Neural progenitor cell (in vitro differentiated cells): ENCODE data around the gene DISC1. TPM values are rescaled to one million over a fixed set of nuclear protein-coding genes. Genes with fewer than 3 reads are reported as not detected.

ENCODE experiments used
- DNase-seq: peaks from one replicate; pipeline ENCODE4 v3.0.0-alpha.2; 2016; ENCODE audit warnings: low spot score
- H2AFZ ChIP-seq: fragments of 200-600 bp; sonication (generic); replicated peaks from 2 replicates; pipeline ENCODE4 v1.6.1; 2016; ENCODE audit warnings: antibody characterized with exemption
- H3F3A ChIP-seq: fragments of 200-600 bp; sonication (generic); 2 replicates; pipeline ENCODE4 v1.6.1; 2016; ENCODE audit warnings: antibody characterized with exemption, low read depth
- H3K27ac ChIP-seq: fragments of 200-600 bp; sonication (generic); 2 replicates; pipeline ENCODE4 v1.5.1; 2016; ENCODE audit warnings: mild to moderate bottlenecking
- H3K27me3 ChIP-seq: fragments of 200-600 bp; sonication (generic); 2 replicates; pipeline ENCODE4 v1.6.1; 2016; ENCODE audit warnings: mild to moderate bottlenecking, moderate library complexity
- H3K36me3 ChIP-seq: fragments of 200-600 bp; sonication (generic); 2 replicates; pipeline ENCODE4 v1.5.1; 2016
- H3K4me1 ChIP-seq: fragments of 200-600 bp; sonication (generic); 2 replicates; pipeline ENCODE4 v1.6.1; 2016; ENCODE audit warnings: mixed run types
- H3K4me2 ChIP-seq: fragments of 200-600 bp; sonication (generic); 2 replicates; pipeline ENCODE4 v1.6.1; 2016
- H3K4me3 ChIP-seq: fragments of 200-600 bp; sonication (generic); 2 replicates; pipeline ENCODE4 v1.5.1; 2016
- H3K79me2 ChIP-seq: fragments of 200-600 bp; sonication (generic); 2 replicates; pipeline ENCODE4 v1.6.1; 2016; ENCODE audit warnings: low read depth
- H3K9ac ChIP-seq: fragments of 200-600 bp; sonication (generic); 2 replicates; pipeline ENCODE4 v1.6.1; 2016
- H3K9me3 ChIP-seq: fragments of 200-600 bp; sonication (generic); 2 replicates; pipeline ENCODE4 v1.5.1; 2016; ENCODE audit warnings: low read depth
- H4K20me1 ChIP-seq: fragments of 200-600 bp; sonication (generic); 2 replicates; pipeline ENCODE4 v1.6.1; 2016; ENCODE audit warnings: low read depth
- H3K27ac Mint-ChIP-seq: 3 replicates; pipeline ENCODE4 v1.8.0; 2021; ENCODE audit warnings: mixed read lengths
- H3K27me3 Mint-ChIP-seq: 2 replicates; pipeline ENCODE4 v1.8.0; 2022; ENCODE audit warnings: low read depth, mild to moderate bottlenecking, inconsistent platforms, moderate library complexity, mixed read lengths; ENCODE audit not compliant: insufficient read depth
- H3K36me3 Mint-ChIP-seq: 3 replicates; pipeline ENCODE4 v1.8.0; 2021; ENCODE audit warnings: mixed read lengths
- H3K4me1 Mint-ChIP-seq: 3 replicates; pipeline ENCODE4 v1.8.0; 2021; ENCODE audit warnings: mixed read lengths
- H3K4me3 Mint-ChIP-seq: 3 replicates; pipeline ENCODE4 v1.8.0; 2021; ENCODE audit warnings: mild to moderate bottlenecking, moderate library complexity, mixed read lengths
- H3K9me3 Mint-ChIP-seq: 3 replicates; pipeline ENCODE4 v1.8.0; 2020; ENCODE audit warnings: mixed read lengths
- CTCF ChIP-seq: fragments of 200-600 bp; sonication (generic); IDR thresholded peaks from 2 replicates; pipeline ENCODE4 v1.5.1; 2017; ENCODE audit warnings: antibody characterized with exemption, mild to moderate bottlenecking
- EZH2 ChIP-seq: fragments of 200-600 bp; sonication (generic); IDR thresholded peaks from 2 replicates; pipeline ENCODE4 v1.6.1; 2017; ENCODE audit warnings: antibody characterized with exemption, mild to moderate bottlenecking, moderate library complexity
- EZH2phosphoT487 ChIP-seq: fragments of 200-600 bp; sonication (generic); IDR thresholded peaks from 2 replicates; pipeline ENCODE4 v1.6.1; 2017; ENCODE audit warnings: antibody characterized with exemption
- total RNA-seq: library from RNA; depleted of rRNA; stranded (reverse); fragments of >200 nt; gene quantifications from 2 replicates; pipeline ENCODE4 v1.2.3, GENCODE V29; 2015; ENCODE audit warnings: low replicate concordance

Gene DISC1
- total RNA-seq, 1 donor from 2014 or later = 1.8 TPM

- no peaks in the 10 kb centered on the region for H3F3A ChIP-seq
- peaks cover 16% of the 10 kb centered on the region for H3K9me3 Mint-ChIP-seq
- no peak for DNase-seq
- H3K27ac ChIP-seq = no peak overlapping the region
- no peaks in the 10 kb centered on the region for H3K79me2 ChIP-seq
- H4K20me1 ChIP-seq = no peaks in the 10 kb centered on the region
- no peak overlapping the region for H3K4me2 ChIP-seq
- no peak overlapping the region for H3K9ac ChIP-seq
- no peak overlapping the region for H3K27ac Mint-ChIP-seq
- no peak overlapping the region for H3K4me3 Mint-ChIP-seq
- H3K4me1 Mint-ChIP-seq = no peaks in the 10 kb centered on the region
- no peak overlapping the region for H3K4me3 ChIP-seq
- TF ChIP-seq CTCF = no peak
- no peak for TF ChIP-seq EZH2phosphoT487
- no peak for TF ChIP-seq EZH2
- no peaks in the 10 kb centered on the region for H3K27me3 ChIP-seq
- H3K4me1 ChIP-seq = no peaks in the 10 kb centered on the region
- H3K36me3 ChIP-seq = no peaks in the 10 kb centered on the region
- H2AFZ ChIP-seq = no peak overlapping the region
- peaks cover 4% of the 10 kb centered on the region for H3K27me3 Mint-ChIP-seq
- H3K9me3 ChIP-seq = no peaks in the 10 kb centered on the region
- no peaks in the 10 kb centered on the region for H3K36me3 Mint-ChIP-seq
Observed at GRCh38 chr1:232005300-232005699, 378.7 kb downstream of the DISC1 start.

- Mint-ChIP-seq H3K4me3 (no peak overlapping the region), H3K4me1 (peaks cover 8% of the 10 kb centered on the region), H3K27ac (no peak overlapping the region), H3K9me3 (peaks cover 16% of the 10 kb centered on the region), H3K36me3 (no peaks in the 10 kb centered on the region), H3K27me3 (peaks cover 4% of the 10 kb centered on the region)
- H3K4me1 ChIP-seq = no peaks in the 10 kb centered on the region
- H2AFZ ChIP-seq = no peak overlapping the region
- H3K4me2 ChIP-seq = no peak overlapping the region
- no peaks in the 10 kb centered on the region for H3K9me3 ChIP-seq
- no peak for TF ChIP-seq EZH2
- no peak for TF ChIP-seq CTCF
- no peak for TF ChIP-seq EZH2phosphoT487
- H3K79me2 ChIP-seq = no peaks in the 10 kb centered on the region
- H3K27ac ChIP-seq = no peak overlapping the region
- H3K9ac ChIP-seq = no peak overlapping the region
- no peaks in the 10 kb centered on the region for H3K36me3 ChIP-seq
- H3K27me3 ChIP-seq = no peaks in the 10 kb centered on the region
- no peak overlapping the region for H3K4me3 ChIP-seq
- H4K20me1 ChIP-seq = no peaks in the 10 kb centered on the region
- H3F3A ChIP-seq = no peaks in the 10 kb centered on the region
- DNase-seq = no peak
Observed at GRCh38 chr1:232009741-232010140, 383.2 kb downstream of the DISC1 start.

- no peak for TF ChIP-seq EZH2
- no peak for TF ChIP-seq CTCF
- no peak for TF ChIP-seq EZH2phosphoT487
- H3K9me3 ChIP-seq = no peaks in the 10 kb centered on the region
- no peak overlapping the region for H3K27ac ChIP-seq
- no peaks in the 10 kb centered on the region for H3F3A ChIP-seq
- H4K20me1 ChIP-seq = no peaks in the 10 kb centered on the region
- H3K27ac Mint-ChIP-seq = no peak overlapping the region
- peaks cover 4% of the 10 kb centered on the region for H3K27me3 Mint-ChIP-seq
- peaks cover 6% of the 10 kb centered on the region for H3K9me3 Mint-ChIP-seq
- H3K4me3 ChIP-seq = no peak overlapping the region
- no peak overlapping the region for H3K4me3 Mint-ChIP-seq
- H3K27me3 ChIP-seq = no peaks in the 10 kb centered on the region
- no peak overlapping the region for H3K9ac ChIP-seq
- no peak overlapping the region for H3K4me2 ChIP-seq
- DNase-seq = no peak
- no peaks in the 10 kb centered on the region for H3K36me3 ChIP-seq
- no peaks in the 10 kb centered on the region for H3K4me1 ChIP-seq
- no peaks in the 10 kb centered on the region for H3K79me2 ChIP-seq
- peaks cover 8% of the 10 kb centered on the region for H3K4me1 Mint-ChIP-seq
- H3K36me3 Mint-ChIP-seq = no peaks in the 10 kb centered on the region
- H2AFZ ChIP-seq = no peak overlapping the region
Observed at GRCh38 chr1:232011961-232012360, 385.4 kb downstream of the DISC1 start.
